ENCODE measurements around the gene LDHB.
"Not testable (repeated sequence)": the region's sequence is repeated elsewhere in the genome, so short reads cannot be mapped to it uniquely, and the experiment has no call there.

Gene LDHB

DNA sequence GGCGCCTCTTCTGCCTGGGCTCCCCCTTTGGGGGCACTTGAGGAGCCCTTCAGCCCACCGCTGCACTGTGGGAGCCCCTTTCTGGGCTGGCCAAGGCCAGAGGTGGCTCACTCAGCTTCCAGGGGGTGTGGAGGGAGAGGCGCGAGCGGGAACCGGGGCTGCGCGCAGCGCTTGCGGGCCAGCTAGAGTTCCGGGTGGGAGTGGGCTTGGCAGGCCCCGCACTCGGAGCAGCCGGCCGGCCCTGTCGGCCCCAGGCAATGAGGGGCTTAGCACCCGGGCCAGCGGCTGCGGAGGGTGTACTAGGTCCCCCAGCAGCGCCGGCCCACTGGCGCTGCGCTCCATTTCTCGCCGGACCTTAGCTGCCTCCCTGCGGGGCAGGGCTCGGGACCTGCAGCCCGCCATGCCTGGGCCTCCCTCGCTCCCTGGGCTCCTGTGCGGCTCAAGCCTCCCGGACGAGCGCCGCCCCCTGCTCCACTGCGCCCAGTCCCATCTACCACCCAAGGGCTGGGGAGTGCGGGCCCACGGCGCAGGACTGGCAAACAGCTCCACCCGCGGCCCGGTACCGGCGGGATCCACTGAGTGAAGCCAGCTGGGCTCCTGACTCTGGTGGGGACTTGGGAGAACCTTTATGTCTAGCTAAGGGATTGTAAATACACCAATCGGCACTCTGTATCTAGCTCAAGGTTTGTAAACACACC lies 3.9 kb upstream of the LDHB start:
- not testable (repeated sequence) for DNase-seq

DNA sequence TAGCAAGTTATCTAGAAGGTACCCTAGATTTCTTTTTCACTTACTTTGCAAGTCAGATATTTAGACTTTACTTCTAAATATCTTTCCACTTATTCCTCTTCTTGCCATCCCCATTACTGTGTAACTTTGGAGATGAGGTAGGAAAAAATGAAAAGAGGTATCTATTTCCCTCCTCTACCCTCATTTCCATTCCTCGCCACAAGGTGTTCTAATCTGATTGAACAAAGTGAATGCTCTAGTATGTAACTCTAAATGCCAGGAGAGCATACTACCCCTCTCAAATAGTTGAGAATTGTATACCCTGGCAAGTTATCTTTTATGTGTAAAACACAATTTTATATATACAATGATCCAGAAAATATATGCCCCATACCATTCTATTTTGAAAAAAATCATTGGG lies 1.7 kb upstream of the LDHB start:
- DNase-seq, result no peak

DNA sequence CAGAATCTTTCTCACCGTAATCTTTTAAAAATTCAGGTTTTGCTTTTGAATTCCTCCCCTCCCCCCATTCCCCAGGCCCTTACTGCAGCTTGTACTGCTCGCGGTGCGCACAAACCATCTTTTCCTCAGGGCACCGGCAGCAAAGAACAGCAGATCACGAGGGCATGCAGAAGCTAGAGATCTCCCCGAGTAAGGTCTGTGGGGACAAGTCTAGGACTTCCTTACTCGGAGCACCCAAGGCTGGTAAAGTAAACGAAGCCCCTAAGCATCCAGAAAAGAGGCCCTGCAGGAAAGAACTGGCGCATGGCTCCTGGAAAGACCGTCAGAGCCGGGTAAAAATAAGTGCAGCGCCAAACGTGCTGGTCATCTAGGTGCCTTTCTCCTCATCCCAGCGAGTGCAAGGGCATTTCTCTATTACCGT lies 727 bp downstream of the LDHB start:
- DNase-seq, result no peak

DNA sequence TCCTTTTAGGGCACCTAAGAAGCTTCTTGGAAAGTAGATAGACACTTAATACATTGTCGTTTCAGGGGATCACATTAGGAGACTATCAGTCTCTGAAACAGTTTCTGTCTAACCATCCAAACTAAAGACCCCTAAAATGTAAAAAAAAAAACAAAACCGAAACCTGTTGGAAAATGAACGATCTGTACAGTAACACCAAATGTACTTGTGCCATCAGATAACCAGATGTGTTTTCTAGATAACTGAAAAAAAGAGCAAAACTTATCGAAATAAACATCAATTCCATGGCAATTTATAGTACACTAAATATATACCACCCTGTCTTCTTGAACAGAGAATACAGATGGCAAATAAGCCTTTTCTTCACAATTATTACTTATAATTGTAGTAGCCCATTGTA lies 2.1 kb downstream of the LDHB start:
- no peak for DNase-seq

DNA sequence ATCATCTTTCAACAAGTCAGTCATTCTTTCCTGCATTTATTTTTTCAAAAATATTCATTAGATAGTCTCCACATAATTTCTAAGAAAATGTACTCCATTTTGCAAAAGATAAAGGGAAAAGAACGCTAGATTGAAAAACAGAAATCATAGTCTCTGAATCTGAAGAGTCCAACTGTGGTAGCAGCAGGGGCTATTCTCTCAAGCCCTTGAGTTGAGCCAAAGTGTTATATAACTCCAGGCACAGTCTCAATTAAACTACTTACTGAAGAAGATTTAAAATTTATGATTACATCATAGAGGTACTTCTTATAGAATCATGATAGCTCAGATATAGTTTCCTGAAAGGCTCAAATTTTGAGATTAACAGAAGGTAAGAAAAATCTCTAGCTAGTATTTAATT lies 5.8 kb downstream of the LDHB start:
- DNase-seq, result no peak

DNA sequence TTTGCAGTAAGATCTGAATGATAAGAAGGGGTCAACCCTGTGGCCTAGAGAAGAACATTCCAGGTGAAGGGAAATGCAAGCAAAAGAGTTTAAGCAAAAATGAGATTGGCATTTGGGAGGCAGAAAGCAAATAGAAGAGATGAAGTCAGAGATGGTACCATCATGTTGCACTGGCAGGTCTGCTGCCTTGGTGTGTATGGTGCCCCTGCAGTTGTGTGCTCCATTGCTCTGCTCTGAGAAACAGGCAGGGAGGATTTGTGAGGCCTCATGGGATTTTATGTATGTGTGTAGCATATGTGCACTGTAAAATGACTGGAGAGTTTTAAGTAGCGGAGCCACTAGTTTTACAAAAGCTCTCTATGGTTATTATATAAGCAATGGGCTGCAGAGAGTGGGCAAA lies 6.6 kb downstream of the LDHB start:
- DNase-seq, result no peak

DNA sequence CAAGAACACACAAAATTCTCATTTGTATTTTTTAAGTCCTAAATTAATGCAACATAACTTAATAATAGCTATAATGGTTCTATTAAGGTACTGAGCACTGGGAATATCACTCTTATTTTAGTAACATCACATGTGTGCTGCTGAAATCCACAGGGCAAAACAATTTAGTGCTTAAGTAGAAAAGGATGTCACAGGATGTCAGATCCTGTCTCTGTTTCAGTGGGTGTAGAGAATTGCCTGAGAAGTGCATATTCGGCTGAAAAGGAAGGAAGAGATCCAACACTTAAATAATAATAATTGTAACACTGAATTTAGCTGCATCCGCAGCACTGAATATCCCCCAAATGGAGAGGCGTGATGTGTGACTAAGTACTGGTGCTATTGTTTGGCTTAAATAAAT lies 8.6 kb downstream of the LDHB start:
- DNase-seq, result no peak

DNA sequence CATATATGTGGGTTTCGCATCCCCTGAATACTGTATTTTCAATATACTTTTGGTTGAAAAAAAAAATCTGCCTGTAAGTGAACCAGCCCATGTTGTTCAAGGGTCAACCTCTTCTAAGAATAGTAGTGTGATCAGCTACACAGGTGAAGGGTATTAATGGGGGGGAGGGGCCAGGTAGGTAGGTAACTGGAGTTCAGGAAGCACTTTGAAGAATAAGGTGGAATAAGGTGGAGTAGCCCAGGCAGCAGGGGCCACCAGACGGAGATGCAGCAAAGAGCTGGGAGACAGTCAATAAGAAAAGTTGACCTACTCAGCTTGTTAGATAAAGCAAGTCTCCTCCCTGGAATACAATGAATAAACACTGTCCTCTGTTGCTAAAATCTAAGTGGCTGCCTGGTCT lies 9.3 kb downstream of the LDHB start:
- DNase-seq, result no peak

DNA sequence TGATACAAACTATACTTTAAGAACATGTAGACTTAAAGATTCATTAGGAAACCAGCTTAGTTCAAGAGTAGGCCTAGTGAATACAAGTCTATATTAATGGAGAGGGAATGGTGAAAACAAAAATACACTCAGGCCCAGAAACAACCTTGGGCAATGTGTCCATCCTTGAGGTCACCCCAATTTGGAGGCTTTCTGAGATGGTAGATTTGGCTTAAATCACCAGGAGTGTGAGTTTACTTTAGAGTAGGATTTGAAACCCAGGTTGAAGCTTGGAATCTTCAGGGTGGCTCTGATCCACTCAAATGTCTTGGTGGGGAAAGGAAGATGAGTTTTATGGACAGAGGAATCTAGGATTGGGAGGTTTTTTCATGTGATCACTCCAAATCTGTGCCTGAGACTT lies 10.5 kb downstream of the LDHB start:
- DNase-seq, result no peak

DNA sequence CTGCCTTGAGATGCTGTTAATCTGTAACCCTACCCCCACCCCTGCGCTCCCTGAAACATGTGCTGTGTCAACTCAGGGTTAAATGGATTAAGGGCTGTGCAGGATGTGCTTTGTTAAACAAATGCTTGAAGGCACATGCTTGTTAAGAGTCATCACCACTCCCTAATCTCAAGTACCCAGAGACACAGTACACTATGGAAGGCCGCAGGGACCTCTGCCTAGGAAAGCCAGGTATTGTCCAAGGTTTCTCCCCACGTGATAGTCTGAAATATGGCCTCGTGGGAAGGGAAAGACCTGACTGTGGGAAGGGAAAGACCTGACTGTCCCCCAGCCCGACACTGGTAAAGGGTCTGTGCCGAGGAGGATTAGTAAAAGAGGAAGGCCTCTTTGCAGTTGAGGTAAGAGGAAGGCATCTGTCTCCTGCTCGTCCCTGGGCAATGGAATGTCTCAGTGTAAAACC lies 12.6 kb downstream of the LDHB start:
- not testable (repeated sequence) for DNase-seq

DNA sequence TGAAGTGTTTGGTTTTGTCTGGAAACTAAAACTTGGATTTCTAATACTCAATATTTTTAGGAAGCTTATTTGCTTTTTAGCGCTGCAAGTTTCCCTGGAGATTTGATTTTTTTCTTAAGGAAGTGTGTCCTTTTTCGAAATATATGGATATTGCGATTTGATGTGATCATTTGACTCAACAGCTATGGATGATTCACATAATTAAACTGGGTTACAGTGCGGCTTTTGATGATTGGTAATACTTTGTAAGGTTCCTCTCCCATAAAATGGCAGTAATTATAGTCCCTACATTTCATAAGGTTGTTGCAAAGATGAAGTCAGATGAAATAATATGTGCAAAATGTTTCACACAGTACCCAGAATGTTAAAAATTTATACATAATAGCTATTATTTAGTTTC lies 13.1 kb downstream of the LDHB start:
- no peak for DNase-seq

DNA sequence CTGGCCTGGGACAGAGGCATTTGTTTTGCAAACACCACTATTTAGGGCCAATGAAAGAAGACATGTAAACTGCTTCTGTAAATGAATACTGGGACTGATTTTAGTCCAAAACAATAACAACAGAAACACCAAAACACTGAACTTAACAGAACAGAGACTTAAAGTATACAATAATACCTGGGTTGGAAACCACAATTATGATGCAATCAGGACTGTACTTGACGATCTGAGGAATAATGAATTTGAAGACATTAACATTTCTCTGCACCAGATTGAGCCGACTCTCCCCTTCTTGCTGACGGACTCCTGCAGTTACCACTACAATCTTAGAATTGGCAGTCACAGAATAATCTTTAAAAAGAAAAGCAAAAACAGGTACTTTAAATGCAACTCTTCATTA lies 13.9 kb downstream of the LDHB start:
- DNase-seq, result no peak

DNA sequence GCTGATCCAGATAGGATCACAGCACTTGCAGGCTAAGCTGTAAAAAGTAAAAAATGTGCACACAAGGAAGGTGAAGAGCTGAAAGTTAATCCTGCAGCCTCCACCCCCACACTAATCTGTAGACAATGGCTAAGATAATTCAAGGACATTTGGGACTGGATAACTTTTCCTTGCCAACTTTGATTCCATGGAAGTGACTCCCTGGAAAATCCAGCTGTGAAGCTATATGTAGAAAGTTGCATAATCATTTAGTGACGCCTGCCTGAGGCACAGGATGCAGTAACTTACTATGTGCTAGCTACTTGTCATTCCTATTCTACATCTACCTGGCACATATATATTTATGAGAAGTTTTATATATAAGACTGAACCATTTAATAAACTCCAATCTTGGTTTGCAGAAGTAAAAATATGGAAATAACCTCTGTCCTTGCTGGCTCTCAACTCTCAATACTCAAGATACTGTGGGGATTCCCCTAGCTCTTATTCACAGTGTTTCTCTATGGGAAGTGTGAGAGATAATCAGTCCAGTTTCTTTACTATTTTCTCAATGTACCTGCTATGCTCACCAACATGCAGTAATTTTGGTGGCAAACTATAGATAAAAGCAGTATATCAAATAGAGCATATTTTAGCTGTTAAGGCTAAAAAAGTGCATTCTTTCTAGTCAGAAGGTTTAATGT lies 14.8 kb downstream of the LDHB start:
- no peak for DNase-seq

DNA sequence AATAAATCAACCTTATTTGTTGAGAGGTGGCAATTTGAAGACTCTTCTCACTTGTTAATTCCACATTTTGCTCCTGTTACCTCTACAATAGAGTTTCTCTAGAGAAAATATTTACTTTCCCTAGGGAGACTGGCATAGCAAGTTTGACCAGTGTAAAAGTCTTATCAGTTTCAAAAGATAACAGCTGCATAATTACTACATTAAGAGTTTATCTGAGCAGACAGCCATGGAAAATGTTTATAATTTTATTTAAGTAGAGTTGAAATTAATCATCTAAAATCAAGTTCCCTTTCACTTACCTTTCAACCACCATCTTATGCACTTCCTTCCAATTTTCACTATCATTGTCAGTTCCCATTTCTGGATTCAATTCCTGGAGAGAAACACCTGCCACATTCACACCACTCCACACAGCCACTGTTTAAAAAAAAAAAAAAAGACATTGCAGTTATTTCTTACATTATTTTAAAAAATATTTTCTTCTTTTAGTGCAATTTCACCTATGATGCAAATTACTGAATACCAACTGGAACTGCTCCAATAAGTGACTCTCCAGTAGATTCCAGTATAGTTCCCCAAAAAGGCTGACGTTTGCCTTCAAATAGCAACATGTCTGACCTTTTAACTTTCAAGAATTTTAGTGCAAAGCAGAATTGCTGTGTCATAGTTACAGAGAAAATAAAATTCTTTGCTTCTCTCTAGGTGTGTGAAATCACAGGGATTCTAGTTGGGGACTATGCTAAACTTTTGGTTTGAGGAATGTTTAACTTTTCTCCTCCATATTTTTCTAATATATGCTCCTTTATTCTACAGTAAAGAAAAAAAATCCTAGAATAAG lies 19.4 kb downstream of the LDHB start:
- DNase-seq, result no peak

DNA sequence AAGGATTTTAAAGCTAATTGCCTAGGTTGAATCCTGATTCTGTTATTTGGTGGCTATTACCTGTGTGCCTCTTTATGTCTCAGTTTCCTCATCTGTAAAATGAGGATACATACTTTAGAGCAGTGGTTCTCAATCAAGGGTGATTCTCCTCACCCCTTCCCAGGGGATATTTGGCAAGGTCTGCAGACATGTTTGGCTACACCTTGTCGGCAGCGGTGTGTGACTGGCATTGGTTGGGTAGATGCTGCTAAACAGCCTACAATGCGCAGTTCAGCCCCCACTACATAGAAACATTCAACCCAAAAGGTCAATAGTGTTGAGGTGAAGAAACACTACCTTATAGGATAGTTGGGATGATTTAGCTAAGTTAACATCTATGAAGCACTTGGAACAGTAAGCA lies 23.4 kb downstream of the LDHB start:
- no peak for DNase-seq

DNA sequence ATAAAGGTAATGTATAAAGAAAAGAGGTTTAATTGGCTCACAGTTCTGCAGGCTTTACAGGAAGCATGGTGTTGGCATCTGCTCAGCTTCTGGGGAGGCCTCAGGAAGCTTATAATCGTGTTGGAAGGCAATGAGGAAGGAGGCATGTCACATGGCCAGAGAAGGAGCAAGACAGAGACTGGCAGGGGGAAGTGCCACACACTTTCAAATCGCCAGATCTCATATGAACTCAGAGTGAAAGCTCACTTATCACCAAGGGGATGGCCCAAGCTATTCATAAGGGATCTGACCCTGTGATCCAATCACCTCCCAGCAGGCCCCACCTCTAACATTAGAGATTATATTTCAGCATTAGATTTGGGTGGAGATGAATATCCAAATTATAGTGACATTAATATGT lies 26.3 kb downstream of the LDHB start:
- no peak for DNase-seq

DNA sequence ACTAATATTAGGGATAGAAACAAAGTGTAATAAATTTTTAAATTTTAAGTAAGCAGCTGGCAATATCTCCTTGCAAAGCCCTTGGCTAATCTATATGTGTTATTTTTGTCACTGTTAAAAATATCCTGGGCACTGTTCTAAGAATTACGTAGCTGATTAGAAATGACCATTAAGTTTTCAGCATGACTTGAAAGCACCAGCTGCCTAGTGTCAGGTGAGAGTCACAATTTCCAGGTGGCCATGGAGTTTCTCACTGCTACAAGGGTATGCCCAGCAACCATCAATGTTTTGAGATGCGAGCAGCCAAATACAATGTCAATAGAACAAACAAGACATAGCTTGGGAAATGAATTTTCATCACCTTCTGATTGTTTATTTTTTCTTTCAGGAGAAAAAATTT lies 29.7 kb downstream of the LDHB start:
- no peak for DNase-seq

DNA sequence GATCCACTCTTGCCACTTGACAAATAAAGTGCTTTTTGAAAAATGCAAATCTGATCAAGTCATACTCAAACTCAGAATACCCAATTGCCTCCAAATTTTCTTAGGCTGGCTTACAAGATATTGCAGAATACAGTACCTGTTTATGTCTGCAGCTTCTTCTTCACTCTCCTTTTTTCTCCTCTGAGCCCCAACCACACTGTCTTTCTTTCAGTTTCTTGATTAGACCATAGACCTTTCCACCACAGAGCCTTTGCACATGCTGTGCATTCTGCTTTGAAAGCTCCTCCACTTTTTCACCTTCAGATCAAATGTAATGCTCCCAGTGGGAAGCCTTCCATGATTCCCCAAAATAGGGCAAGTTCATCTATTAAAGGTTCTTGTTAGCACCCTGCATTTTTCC lies 39.1 kb downstream of the LDHB start:
- no peak for DNase-seq

DNA sequence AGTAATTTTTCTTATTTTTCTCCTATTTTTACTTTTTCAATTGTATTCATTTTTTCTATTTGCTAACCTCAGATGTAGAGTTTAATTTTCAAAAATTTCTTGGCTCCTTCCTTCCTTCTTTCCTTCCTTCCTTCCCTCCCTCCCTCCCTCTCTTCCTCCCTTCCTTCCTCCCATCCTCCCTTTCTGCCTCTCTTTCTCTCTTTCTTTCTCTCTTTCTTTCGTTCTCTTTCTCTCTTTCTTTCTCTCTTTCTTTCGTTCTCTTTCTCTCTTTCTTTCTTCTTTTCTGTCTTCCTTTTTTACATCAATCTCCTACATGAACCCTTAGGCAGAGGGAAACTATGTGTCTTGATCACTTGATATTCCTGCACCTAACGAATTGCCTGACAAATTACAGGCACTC lies 40.6 kb downstream of the LDHB start:
- no peak for DNase-seq

DNA sequence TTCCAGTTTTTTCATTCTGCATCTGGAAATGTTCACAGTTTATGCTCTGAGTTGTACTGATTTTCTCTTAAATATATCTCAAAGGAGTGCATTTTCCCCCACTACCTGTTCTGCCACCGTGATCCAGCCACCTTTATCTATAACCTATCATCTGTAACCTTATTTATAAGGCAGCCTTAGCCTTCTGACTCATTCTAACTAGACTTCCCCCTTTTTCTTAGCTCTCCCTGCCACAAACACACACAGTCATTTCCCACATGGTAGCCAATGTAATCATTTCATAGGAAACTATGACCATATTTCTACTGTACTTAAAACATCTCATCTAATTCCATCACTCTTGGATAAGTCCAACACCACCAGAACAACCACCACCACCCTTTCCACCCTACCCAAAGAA lies 42.2 kb downstream of the LDHB start:
- no peak for DNase-seq

DNA sequence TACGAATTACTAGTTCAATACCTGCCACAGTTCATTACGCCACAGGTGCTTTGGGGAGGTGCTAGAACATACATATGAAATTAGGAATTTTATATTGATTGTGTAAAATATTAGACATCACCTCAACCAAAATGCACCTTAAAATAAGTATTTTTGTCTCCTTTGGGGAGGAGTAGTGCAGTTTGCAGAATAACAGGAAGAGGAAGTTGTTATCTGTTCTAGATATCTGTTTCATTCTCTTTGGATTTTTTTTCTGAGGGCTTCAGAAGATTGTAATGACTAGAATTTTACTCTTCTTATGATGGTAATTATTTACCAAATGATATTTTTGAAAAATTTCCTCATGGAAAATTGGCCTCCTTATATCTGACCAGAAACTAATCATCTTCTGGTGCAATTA lies 43.1 kb downstream of the LDHB start:
- DNase-seq, result no peak

DNA sequence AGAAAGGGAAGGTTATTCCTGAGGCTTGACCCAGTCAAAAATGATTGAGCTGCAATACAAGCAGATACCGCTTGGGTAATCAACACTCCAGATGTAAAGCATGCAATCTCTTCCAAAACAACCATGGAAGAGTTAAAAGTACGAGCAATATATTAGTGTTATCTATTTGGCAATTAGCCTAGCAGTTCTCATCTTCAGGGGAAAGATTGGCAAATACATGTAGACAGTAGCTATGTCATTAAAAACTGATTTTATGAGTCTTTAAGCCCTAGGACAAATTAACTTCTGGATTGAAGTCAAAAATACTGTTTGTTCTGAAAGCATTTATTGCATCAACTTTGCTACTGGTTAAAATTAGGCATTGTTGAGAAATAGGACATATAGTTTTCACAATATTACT lies 43.7 kb downstream of the LDHB start:
- DNase-seq, result no peak

DNA sequence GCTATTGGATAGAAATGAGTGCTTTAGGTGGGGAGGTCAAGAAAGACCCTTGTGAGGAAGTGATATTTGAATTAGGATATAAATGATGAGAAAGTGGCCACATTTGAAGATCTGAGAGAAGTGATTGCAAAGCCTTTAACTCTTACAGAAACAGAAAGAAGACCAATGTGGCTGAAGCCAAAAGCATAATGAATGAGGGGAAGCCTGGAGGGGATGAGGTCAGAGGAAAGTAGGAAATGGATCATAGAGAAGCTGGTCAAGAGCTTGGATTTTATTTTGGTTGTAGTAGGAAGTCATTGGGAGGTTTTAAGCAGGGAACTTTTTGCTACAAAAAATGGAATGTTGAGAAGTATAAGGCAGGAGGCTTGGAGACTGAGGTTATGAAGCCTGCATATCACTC lies 49.4 kb downstream of the LDHB start:
- no peak for DNase-seq

DNA sequence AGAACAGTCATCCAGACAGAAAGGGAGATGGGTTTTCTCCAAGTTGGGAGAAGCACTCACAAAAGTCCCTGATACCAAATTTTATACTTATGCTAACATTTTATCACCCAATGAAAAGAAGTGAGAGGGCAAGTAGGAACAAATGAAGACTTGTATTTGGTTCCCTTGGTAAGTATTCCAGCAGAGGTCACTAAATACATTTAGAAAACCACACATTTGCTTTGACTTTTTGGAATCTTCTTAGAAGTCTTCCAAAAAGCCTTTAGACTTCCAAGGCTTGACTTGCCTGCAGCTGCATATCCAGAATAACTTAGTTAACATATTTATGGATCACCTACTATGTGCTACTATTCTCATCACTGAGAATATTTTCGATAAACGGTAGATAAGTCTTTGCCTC lies 49.9 kb downstream of the LDHB start:
- DNase-seq, result no peak
